Measurements from ENCODE around the gene CHKB. TPM values are rescaled to one million over a fixed set of nuclear protein-coding genes. Genes with fewer than 3 reads are reported as not detected.

The CHKB gene
- total RNA-seq, 1 donor from 2014 or later = 47.4 TPM

DNA sequence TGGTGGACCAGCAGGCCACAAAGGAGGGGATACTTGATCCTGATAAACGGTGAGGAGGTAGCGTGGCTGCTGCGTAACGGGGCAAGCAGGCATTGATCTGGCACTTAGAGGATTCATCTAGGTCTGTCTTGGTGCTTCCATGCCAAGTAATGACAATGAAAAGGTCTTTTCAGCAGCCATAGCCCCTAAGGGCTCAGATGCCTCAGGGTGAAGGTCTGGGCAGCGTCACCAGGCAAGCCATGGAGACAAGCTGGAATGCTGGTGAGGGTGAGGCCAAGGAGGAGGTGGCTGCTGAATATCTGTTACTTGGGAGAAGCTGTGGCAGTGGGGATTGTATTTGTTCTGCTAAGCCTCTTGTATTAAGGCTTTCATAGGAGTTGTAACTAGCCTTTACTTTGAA, 4.8 kb upstream of the CHKB start:
- Mint-ChIP-seq H3K36me3 (ENCODE audit: low read depth) (peaks cover 1% of the 10 kb centered on the region), H3K4me1 (ENCODE audit: low read depth) (peaks cover 6% of the 10 kb centered on the region), H3K4me3 (ENCODE audit: unreplicated experiment) (no peak overlapping the region), H3K9me3 (ENCODE audit: low read depth) (no peaks in the 10 kb centered on the region), H3K27me3 (ENCODE audit: low read depth) (no peaks in the 10 kb centered on the region), H3K27ac (ENCODE audit: unreplicated experiment) (no peak overlapping the region)
- DNase-seq (ENCODE audit: low spot score) = peak; percentile 26
- TF ChIP-seq, protein P1, sequence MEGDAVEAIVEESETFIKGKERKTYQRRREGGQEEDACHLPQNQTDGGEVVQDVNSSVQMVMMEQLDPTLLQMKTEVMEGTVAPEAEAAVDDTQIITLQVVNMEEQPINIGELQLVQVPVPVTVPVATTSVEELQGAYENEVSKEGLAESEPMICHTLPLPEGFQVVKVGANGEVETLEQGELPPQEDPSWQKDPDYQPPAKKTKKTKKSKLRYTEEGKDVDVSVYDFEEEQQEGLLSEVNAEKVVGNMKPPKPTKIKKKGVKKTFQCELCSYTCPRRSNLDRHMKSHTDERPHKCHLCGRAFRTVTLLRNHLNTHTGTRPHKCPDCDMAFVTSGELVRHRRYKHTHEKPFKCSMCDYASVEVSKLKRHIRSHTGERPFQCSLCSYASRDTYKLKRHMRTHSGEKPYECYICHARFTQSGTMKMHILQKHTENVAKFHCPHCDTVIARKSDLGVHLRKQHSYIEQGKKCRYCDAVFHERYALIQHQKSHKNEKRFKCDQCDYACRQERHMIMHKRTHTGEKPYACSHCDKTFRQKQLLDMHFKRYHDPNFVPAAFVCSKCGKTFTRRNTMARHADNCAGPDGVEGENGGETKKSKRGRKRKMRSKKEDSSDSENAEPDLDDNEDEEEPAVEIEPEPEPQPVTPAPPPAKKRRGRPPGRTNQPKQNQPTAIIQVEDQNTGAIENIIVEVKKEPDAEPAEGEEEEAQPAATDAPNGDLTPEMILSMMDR (IDR thresholded peaks at IDR 0.05) = no peak

DNA sequence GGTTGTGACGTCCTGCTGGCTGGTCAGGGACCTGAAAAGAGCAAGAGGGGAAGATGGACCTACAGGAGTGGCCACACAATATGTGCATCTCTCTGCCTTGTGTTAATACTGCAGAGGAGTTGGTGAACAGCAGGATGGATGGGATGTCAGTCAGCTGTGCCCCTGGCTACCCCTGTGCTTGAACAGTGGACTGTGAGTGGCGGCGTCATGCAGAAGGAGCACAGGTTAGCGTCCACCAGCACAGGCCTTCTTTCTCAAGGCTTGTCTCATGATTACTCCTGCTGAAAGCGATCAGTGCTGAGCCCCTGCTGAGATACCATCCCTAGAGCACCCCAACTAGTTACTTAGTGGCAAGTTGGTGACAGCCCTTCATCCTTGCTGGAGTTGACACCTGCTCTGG, 3.8 kb upstream of the CHKB start:
- DNase-seq (ENCODE audit: low spot score) = peak; percentile 60
- H3K4me1 Mint-ChIP-seq (ENCODE audit: low read depth) = peaks cover 13% of the 10 kb centered on the region
- H3K36me3 Mint-ChIP-seq (ENCODE audit: low read depth) = no peaks in the 10 kb centered on the region
- H3K27ac Mint-ChIP-seq (ENCODE audit: unreplicated experiment) = no peak overlapping the region
- no peak overlapping the region for H3K4me3 Mint-ChIP-seq (ENCODE audit: unreplicated experiment)
- no peaks in the 10 kb centered on the region for H3K27me3 Mint-ChIP-seq (ENCODE audit: low read depth)
- no peaks in the 10 kb centered on the region for H3K9me3 Mint-ChIP-seq (ENCODE audit: low read depth)
- TF ChIP-seq, protein P1 (IDR thresholded peaks at IDR 0.05) = no peak

DNA sequence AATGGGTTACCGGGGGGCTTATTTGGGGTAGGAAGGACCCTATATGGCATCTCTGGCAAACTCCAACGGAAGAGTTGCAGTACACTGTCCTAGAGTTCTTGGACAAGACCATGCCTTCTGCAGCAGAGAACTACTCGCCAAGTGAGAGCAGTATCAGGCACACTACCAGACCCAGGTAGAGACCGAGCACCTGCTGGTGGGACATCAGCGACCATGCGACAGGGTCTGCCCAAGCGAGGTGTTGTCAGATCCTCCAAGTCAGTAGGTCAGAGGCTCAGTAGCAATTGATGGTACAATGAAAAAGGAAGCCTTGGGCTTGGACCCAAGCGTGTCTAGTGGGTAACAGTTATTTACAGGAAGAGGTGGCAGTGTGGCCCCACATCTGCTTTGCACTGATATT, 3.1 kb upstream of the CHKB start:
- H3K9me3 Mint-ChIP-seq (ENCODE audit: low read depth) = no peaks in the 10 kb centered on the region
- no peaks in the 10 kb centered on the region for H3K36me3 Mint-ChIP-seq (ENCODE audit: low read depth)
- TF ChIP-seq, protein P1 (IDR thresholded peaks at IDR 0.05) = no peak
- H3K4me3 Mint-ChIP-seq (ENCODE audit: unreplicated experiment) = no peak overlapping the region
- H3K27ac Mint-ChIP-seq (ENCODE audit: unreplicated experiment) = no peak overlapping the region
- no peaks in the 10 kb centered on the region for H3K27me3 Mint-ChIP-seq (ENCODE audit: low read depth)
- peaks cover 14% of the 10 kb centered on the region for H3K4me1 Mint-ChIP-seq (ENCODE audit: low read depth)
- DNase-seq (ENCODE audit: low spot score) = peak; percentile 55

DNA sequence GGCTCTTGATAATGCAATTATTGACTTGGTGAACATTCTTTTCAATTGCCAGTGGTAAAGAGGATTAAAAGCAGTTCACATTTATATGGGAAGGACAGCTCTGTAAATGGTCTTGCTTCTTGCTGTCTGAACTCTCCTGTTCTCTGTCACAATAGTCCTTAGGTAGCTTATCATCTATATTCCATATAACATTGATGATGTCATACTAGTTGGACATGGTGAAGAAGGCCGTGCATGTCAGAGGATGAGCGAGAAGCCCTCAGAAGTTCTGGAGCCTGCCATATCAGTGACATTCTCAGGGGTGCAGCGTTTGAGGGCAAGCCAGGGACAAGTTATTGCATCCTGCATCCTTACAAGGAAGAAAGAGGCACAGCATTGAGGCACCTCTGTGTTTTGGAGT, 2.6 kb upstream of the CHKB start:
- Mint-ChIP-seq H3K27ac (ENCODE audit: unreplicated experiment) (no peak overlapping the region), H3K36me3 (ENCODE audit: low read depth) (peaks cover 3% of the 10 kb centered on the region), H3K9me3 (ENCODE audit: low read depth) (no peaks in the 10 kb centered on the region), H3K4me1 (ENCODE audit: low read depth) (peaks cover 14% of the 10 kb centered on the region), H3K4me3 (ENCODE audit: unreplicated experiment) (no peak overlapping the region), H3K27me3 (ENCODE audit: low read depth) (no peaks in the 10 kb centered on the region)
- DNase-seq (ENCODE audit: low spot score) = peak; percentile 21
- TF ChIP-seq, protein P1 (IDR thresholded peaks at IDR 0.05) = no peak

DNA sequence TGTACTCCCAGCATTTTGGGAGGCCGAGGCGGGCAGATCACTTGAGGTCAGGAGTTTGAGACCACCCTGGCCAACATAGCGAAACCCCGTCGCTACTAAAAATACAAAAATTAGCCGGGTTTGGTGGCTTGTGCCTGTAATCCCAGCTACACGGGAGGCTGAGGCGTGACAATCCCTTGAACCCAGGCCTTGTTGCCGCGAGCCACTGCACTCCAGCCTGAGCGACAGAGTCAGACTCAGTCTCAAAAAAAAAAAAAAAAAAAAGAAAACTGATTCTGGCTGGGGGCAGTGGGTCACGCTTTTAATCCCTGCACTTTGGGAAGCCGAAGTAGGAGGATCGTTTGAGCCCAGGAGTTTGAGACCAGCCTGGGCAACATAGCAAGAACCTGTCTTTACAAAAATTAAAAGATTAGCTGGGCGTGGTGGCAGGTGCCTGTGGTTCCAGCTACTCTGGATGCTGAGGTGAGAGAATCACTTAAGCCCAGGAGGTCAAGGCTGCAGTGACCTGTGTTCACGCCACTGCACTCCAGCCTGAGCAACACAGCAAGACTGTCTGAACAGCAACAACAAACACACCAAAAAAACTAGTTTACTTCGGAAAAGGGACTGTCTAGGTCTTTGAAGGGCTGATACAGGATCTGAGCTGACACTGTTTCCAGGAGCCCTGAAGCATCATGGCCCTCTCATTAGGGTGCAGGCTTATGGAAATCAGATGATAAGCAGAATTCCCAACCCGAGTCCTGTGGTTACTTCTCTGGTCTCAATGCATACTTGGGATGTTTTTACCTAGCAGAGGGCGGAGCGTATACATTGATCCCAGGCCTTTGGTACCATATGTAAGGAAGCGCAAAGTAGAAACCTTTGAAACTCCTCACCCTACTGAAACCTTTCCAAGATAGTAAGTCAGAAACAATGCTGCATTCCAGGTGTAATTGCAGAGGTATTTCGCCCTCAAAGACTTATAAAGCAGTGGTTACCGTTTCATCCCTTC, 1.8 kb upstream of the CHKB start:
- no peaks in the 10 kb centered on the region for H3K27me3 Mint-ChIP-seq (ENCODE audit: low read depth)
- H3K36me3 Mint-ChIP-seq (ENCODE audit: low read depth) = peaks cover 9% of the 10 kb centered on the region
- TF ChIP-seq, protein P1 (IDR thresholded peaks at IDR 0.05) = no peak
- H3K27ac Mint-ChIP-seq (ENCODE audit: unreplicated experiment) = no peak overlapping the region
- DNase-seq (ENCODE audit: low spot score) = peak; percentile 22
- peaks cover 18% of the 10 kb centered on the region for H3K4me1 Mint-ChIP-seq (ENCODE audit: low read depth)
- H3K9me3 Mint-ChIP-seq (ENCODE audit: low read depth) = no peaks in the 10 kb centered on the region
- H3K4me3 Mint-ChIP-seq (ENCODE audit: unreplicated experiment) = peak overlapping the region; percentile 88

Data from chondrocyte (in vitro differentiated cells).